Dedifferentiated amniotic fluid mesenchymal stem cell (primary cell): ENCODE measurements around the gene NTM.
A peak's percentile ranks its signal among the peaks of the same experiment; 100 is the strongest.

ENCODE experiments used
- DNase-seq: peaks from one replicate; pipeline ENCODE4 v3.0.0-alpha.2; 2016; ENCODE audit errors: extremely low spot score

The NTM gene

GRCh38 chr11:131687291-131688047, 317.1 kb downstream of the NTM start:
- DNase-seq: no peak

- DNase-seq: peak; percentile 34
Observed at GRCh38 chr11:131688048-131688693, 317.8 kb downstream of the NTM start.

- DNase-seq: no peak
Observed at GRCh38 chr11:131689049-131689925, 318.9 kb downstream of the NTM start.

- DNase-seq: no peak
Observed at GRCh38 chr11:131690362-131690761, 319.9 kb downstream of the NTM start.

GRCh38 chr11:131690776-131691175, 320.4 kb downstream of the NTM start:
- DNase-seq: no peak

- no peak for DNase-seq
Observed at GRCh38 chr11:131691181-131692041, 321.0 kb downstream of the NTM start.

GRCh38 chr11:131692151-131692550, 321.7 kb downstream of the NTM start:
- no peak for DNase-seq

- no peak for DNase-seq
Observed at GRCh38 chr11:131692961-131693360, 322.5 kb downstream of the NTM start.

- no peak for DNase-seq
Observed at GRCh38 chr11:131693756-131694155, 323.3 kb downstream of the NTM start.

- DNase-seq: peak; percentile 70
Observed at GRCh38 chr11:131694526-131695424, 324.4 kb downstream of the NTM start.

GRCh38 chr11:131695889-131696429, 325.5 kb downstream of the NTM start:
- DNase-seq: no peak

GRCh38 chr11:131696690-131697089, 326.3 kb downstream of the NTM start:
- no peak for DNase-seq

GRCh38 chr11:131703311-131703710, 332.9 kb downstream of the NTM start:
- no peak for DNase-seq

- DNase-seq: no peak
Observed at GRCh38 chr11:131704682-131705081, 334.3 kb downstream of the NTM start.

- DNase-seq: no peak
Observed at GRCh38 chr11:131710511-131710910, 340.1 kb downstream of the NTM start.

GRCh38 chr11:131712897-131713296, 342.5 kb downstream of the NTM start:
- no peak for DNase-seq

- DNase-seq: no peak
Observed at GRCh38 chr11:131713529-131714134, 343.2 kb downstream of the NTM start.

GRCh38 chr11:131717616-131718015, 347.2 kb downstream of the NTM start:
- DNase-seq: no peak

GRCh38 chr11:131723088-131723487, 352.7 kb downstream of the NTM start:
- DNase-seq: no peak
